Erythroblast (primary cell): Measurements from ENCODE around the gene SELL.
"Not testable (repeated sequence)": the region's sequence is repeated elsewhere in the genome, so short reads cannot be mapped to it uniquely, and the experiment has no call there.

ENCODE experiments used
- GATA1 ChIP-seq: IDR thresholded peaks from 2 replicates; pipeline ENCODE4 v1.6.1; 2011; ENCODE audit warnings: low read depth, mild to moderate bottlenecking, control low read depth, low read length, moderate library complexity
- POLR2A ChIP-seq: IDR thresholded peaks from 2 replicates; pipeline ENCODE4 v1.6.1; 2011; ENCODE audit warnings: mild to moderate bottlenecking, low read length

GRCh38 chr1:169715100-169715499 is 3.7 kb upstream of the SELL start:
- TF ChIP-seq POLR2A, GATA1: not testable (repeated sequence)
